ENCODE measurements around the gene CDH22.

DNA sequence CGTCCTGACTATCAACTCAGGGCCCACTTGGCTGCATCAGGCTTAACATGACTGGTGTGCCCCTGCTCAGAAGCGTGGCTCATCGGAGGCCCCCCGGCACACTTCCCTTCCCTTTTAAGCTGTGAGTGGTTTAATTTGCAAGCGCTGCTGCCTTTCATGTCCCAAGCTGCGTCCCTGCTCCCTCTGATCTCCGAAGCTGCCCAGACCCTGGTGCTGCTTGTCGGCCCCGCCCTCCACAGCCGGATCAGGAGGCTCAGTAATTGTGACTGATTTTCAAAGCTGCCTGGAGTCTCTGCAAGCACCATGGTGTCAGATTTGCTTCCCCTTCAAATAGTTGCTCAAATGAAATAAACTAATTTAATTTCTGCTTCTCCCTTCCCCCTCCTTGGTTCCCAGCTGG, 71.1 kb downstream of the CDH22 start:
- TF ChIP-seq, protein P1, sequence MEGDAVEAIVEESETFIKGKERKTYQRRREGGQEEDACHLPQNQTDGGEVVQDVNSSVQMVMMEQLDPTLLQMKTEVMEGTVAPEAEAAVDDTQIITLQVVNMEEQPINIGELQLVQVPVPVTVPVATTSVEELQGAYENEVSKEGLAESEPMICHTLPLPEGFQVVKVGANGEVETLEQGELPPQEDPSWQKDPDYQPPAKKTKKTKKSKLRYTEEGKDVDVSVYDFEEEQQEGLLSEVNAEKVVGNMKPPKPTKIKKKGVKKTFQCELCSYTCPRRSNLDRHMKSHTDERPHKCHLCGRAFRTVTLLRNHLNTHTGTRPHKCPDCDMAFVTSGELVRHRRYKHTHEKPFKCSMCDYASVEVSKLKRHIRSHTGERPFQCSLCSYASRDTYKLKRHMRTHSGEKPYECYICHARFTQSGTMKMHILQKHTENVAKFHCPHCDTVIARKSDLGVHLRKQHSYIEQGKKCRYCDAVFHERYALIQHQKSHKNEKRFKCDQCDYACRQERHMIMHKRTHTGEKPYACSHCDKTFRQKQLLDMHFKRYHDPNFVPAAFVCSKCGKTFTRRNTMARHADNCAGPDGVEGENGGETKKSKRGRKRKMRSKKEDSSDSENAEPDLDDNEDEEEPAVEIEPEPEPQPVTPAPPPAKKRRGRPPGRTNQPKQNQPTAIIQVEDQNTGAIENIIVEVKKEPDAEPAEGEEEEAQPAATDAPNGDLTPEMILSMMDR (IDR thresholded peaks at IDR 0.05) = no peak
- no peak for TF ChIP-seq POLR2A (IDR thresholded peaks at IDR 0.05)

Measured in adrenal gland (tissue), 5 donors.